CD4-positive, alpha-beta memory T cell (primary cell): Measurements from ENCODE around the gene ARFGEF2. TPM values are rescaled to one million over a fixed set of nuclear protein-coding genes. Genes with fewer than 3 reads are reported as not detected.

Source experiments
- CTCF ChIA-PET: fragments of 350-600 bp; sonication (Branson Sonifier 250); formaldehyde crosslinking; loops from one replicate; lab custom pipeline; 2021; ENCODE audit warnings: inconsistent platforms; ENCODE audit not compliant: partially characterized antibody; lab: Charles Lee
- POLR2A ChIA-PET: fragments of 350-600 bp; sonication (Branson Sonifier 250); formaldehyde crosslinking; loops from one replicate; lab custom pipeline; 2021; ENCODE audit not compliant: partially characterized antibody; lab: Charles Lee
- DNase-seq, 5 donors: peaks; one replicate each; pipeline versions ENCODE4 v3.0.0 to v3.0.0-alpha.2; 2020 to 2022; ENCODE audit warnings: mixed read lengths in 1 of 5
- H3K27ac ChIP-seq: one replicate; pipeline ENCODE4 v1.7.0; 2013; ENCODE audit warnings: low read depth, low read length
- H3K27me3 ChIP-seq: 2 replicates; pipeline ENCODE4 v1.7.0; 2013; ENCODE audit warnings: mild to moderate bottlenecking, low read length, moderate library complexity; ENCODE audit not compliant: insufficient read depth
- H3K36me3 ChIP-seq: 2 replicates; pipeline ENCODE4 v1.7.0; 2013; ENCODE audit warnings: mild to moderate bottlenecking, low read length, moderate library complexity; ENCODE audit not compliant: insufficient read depth
- H3K4me1 ChIP-seq: 2 replicates; pipeline ENCODE4 v1.7.0; 2013; ENCODE audit warnings: mild to moderate bottlenecking, low read length, moderate library complexity; ENCODE audit not compliant: insufficient read depth
- H3K4me3 ChIP-seq, 2 donors: one replicate each; pipeline ENCODE4 v1.7.0; 2013; ENCODE audit warnings: low read length in 2 of 2, mild to moderate bottlenecking in 1 of 2
- H3K9me3 ChIP-seq, 2 donors: one replicate each; pipeline ENCODE4 v1.7.0; 2013; ENCODE audit warnings: low read length in 2 of 2, control low read depth in 1 of 2; ENCODE audit not compliant: control insufficient read depth in 1 of 2
- H3K27ac Mint-ChIP-seq, 7 donors: one replicate each; pipeline ENCODE4 v1.8.0; 2020 to 2021; ENCODE audit warnings: mixed read lengths in 7 of 7, mild to moderate bottlenecking in 6 of 7, inconsistent platforms in 3 of 7, moderate library complexity in 3 of 7
- H3K27me3 Mint-ChIP-seq, 2 donors: one replicate each; pipeline ENCODE4 v1.8.0; 2020 to 2021; ENCODE audit warnings: mixed read lengths in 2 of 2
- H3K36me3 Mint-ChIP-seq, 2 donors: one replicate each; pipeline ENCODE4 v1.8.0; 2020 to 2021; ENCODE audit warnings: mixed read lengths in 2 of 2, inconsistent platforms in 1 of 2, mild to moderate bottlenecking in 1 of 2
- H3K4me1 Mint-ChIP-seq, 4 donors: one replicate each; pipeline ENCODE4 v1.8.0; 2020 to 2021; ENCODE audit warnings: mixed read lengths in 4 of 4, mild to moderate bottlenecking in 1 of 4
- H3K4me3 Mint-ChIP-seq, 8 donors: one replicate each; pipeline ENCODE4 v1.8.0; 2020 to 2021; ENCODE audit warnings: mixed read lengths in 8 of 8, mild to moderate bottlenecking in 7 of 8, moderate library complexity in 6 of 8, inconsistent platforms in 3 of 8
- H3K9me3 Mint-ChIP-seq, 8 donors: one replicate each; pipeline ENCODE4 v1.8.0; 2020 to 2021; ENCODE audit warnings: mixed read lengths in 8 of 8, mild to moderate bottlenecking in 5 of 8, inconsistent platforms in 3 of 8, moderate library complexity in 1 of 8
- intact Hi-C: fragments of 100-400 bp; cut with micrococcal nuclease; formaldehyde crosslinking; loops from one replicate; pipeline ENCODE4 v1.15.1; 2023
- polyA plus RNA-seq, 2 donors: library from polyadenylated mRNA; unstranded; fragments of 300-500 nt; fragmentation: Illumina TruSeq; gene quantifications; one replicate each; pipeline ENCODE4 v1.2.3, GENCODE V29; 2021
- total RNA-seq, 2 experiments: library from RNA; stranded (reverse); gene quantifications; one replicate each; pipeline ENCODE4 v1.2.3, GENCODE V29; 2021

The ARFGEF2 gene
- total and polyA plus RNA-seq, 4 experiments from 2014 or later: 4.7 to 28.1 (median 18.4) TPM

GRCh38 chr20:48990467-48990866 lies 69.0 kb downstream of the ARFGEF2 start:
- POLR2A ChIA-PET: no interaction called here
- Mint-ChIP-seq H3K36me3 (peaks cover 64 to 87% of the 10 kb centered on the region in 2 donors), H3K4me1 (no peaks in the 10 kb centered on the region), H3K9me3 (no peaks in the 10 kb centered on the region), H3K27ac (no peak overlapping the region), H3K27me3 (no peaks in the 10 kb centered on the region), H3K4me3 (no peak overlapping the region)
- no peak for DNase-seq
- Histone ChIP-seq H3K36me3 (peaks cover 67% of the 10 kb centered on the region), H3K9me3 (no peaks in the 10 kb centered on the region), H3K27ac (no peak overlapping the region), H3K4me3 (no peak overlapping the region), H3K4me1 (no peaks in the 10 kb centered on the region), H3K27me3 (no peaks in the 10 kb centered on the region)
- intact Hi-C loops: no loop called here
- CTCF ChIA-PET: no interaction called here

GRCh38 chr20:48995589-48995988 lies 74.1 kb downstream of the ARFGEF2 start:
- CTCF ChIA-PET: interaction anchor here (0.6 kb wide), 1 partner anchor 117 kb away, joined by 3 read pairs; no protein-coding TSS in a partner anchor
- no peaks in the 10 kb centered on the region for H3K27me3 Mint-ChIP-seq

GRCh38 chr20:48999890-49000870 lies 78.7 kb downstream of the ARFGEF2 start:
- Histone ChIP-seq H3K4me1 (no peaks in the 10 kb centered on the region), H3K9me3 (no peaks in the 10 kb centered on the region), H3K27ac (no peak overlapping the region), H3K36me3 (peaks cover 41% of the 10 kb centered on the region), H3K4me3 (no peak overlapping the region), H3K27me3 (no peaks in the 10 kb centered on the region)
- intact Hi-C loops: no loop called here
- CTCF ChIA-PET: no interaction called here
- Mint-ChIP-seq H3K9me3 (no peaks in the 10 kb centered on the region), H3K4me1 (no peaks in the 10 kb centered on the region), H3K36me3 (peaks cover 41 to 65% of the 10 kb centered on the region in 2 donors), H3K27ac (peak overlapping the region in 2 of 7 donors; percentile 22 to 76), H3K27me3 (no peaks in the 10 kb centered on the region), H3K4me3 (no peak overlapping the region)
- no peak for DNase-seq
- POLR2A ChIA-PET: no interaction called here

More at GRCh38 chr20:48995589-48995988, 74.1 kb downstream of the ARFGEF2 start:
- no peak overlapping the region for H3K27ac ChIP-seq
- peaks cover 76% of the 10 kb centered on the region for H3K36me3 ChIP-seq
- Mint-ChIP-seq H3K4me3 (no peak overlapping the region), H3K36me3 (peaks cover 64 to 84% of the 10 kb centered on the region in 2 donors), H3K4me1 (no peaks in the 10 kb centered on the region), H3K27ac (peak overlapping the region in 1 of 7 donors; percentile 14), H3K9me3 (no peaks in the 10 kb centered on the region)
- H3K9me3 ChIP-seq: no peaks in the 10 kb centered on the region
- no peaks in the 10 kb centered on the region for H3K27me3 ChIP-seq
- H3K4me3 ChIP-seq: no peak overlapping the region
- POLR2A ChIA-PET: interaction anchor here (1.0 kb wide), 1 partner anchor 51 kb away, joined by 3 read pairs; the partner anchor contains the start of gene CSE1L
- no peak for DNase-seq
- intact Hi-C loops: no loop called here
- no peaks in the 10 kb centered on the region for H3K4me1 ChIP-seq

- Histone ChIP-seq H3K9me3 (no peaks in the 10 kb centered on the region), H3K27me3 (no peaks in the 10 kb centered on the region), H3K27ac (no peak overlapping the region), H3K4me1 (no peaks in the 10 kb centered on the region), H3K36me3 (peaks cover 33% of the 10 kb centered on the region), H3K4me3 (no peak overlapping the region)
- Mint-ChIP-seq H3K36me3 (peaks cover 41 to 63% of the 10 kb centered on the region in 2 donors), H3K9me3 (no peaks in the 10 kb centered on the region), H3K27me3 (no peaks in the 10 kb centered on the region), H3K4me3 (no peak overlapping the region), H3K27ac (no peak overlapping the region), H3K4me1 (no peaks in the 10 kb centered on the region)
- DNase-seq: no peak
- CTCF ChIA-PET: no interaction called here
- POLR2A ChIA-PET: no interaction called here
- intact Hi-C loops: no loop called here
Measured at GRCh38 chr20:49001741-49002140, 80.2 kb downstream of the ARFGEF2 start.

- Mint-ChIP-seq H3K9me3 (no peaks in the 10 kb centered on the region), H3K36me3 (peaks cover 38 to 57% of the 10 kb centered on the region in 2 donors), H3K27ac (peak overlapping the region in 2 of 7 donors; percentile 50 to 55), H3K27me3 (no peaks in the 10 kb centered on the region), H3K4me3 (no peak overlapping the region), H3K4me1 (no peaks in the 10 kb centered on the region)
- no peaks in the 10 kb centered on the region for H3K4me1 ChIP-seq
- DNase-seq: no peak
- no peaks in the 10 kb centered on the region for H3K27me3 ChIP-seq
- intact Hi-C loops: no loop called here
- no peaks in the 10 kb centered on the region for H3K9me3 ChIP-seq
- POLR2A ChIA-PET: no interaction called here
- CTCF ChIA-PET: no interaction called here
- H3K36me3 ChIP-seq: peaks cover 28% of the 10 kb centered on the region
- no peak overlapping the region for H3K4me3 ChIP-seq
- H3K27ac ChIP-seq: no peak overlapping the region
Measured at GRCh38 chr20:49006446-49006980, 85.0 kb downstream of the ARFGEF2 start.

GRCh38 chr20:49009899-49010631 lies 88.6 kb downstream of the ARFGEF2 start:
- peak overlapping the region in 1 of 7 donors; percentile 38 for H3K27ac Mint-ChIP-seq

More at GRCh38 chr20:49009899-49010631, 88.6 kb downstream of the ARFGEF2 start:
- CTCF ChIA-PET: no interaction called here
- Histone ChIP-seq H3K36me3 (peaks cover 48% of the 10 kb centered on the region), H3K4me3 (no peak overlapping the region), H3K27me3 (no peaks in the 10 kb centered on the region), H3K27ac (no peak overlapping the region), H3K9me3 (no peaks in the 10 kb centered on the region), H3K4me1 (no peaks in the 10 kb centered on the region)
- Mint-ChIP-seq H3K27me3 (no peaks in the 10 kb centered on the region), H3K4me3 (no peak overlapping the region), H3K36me3 (peaks cover 59 to 75% of the 10 kb centered on the region in 2 donors), H3K4me1 (no peaks in the 10 kb centered on the region), H3K9me3 (no peaks in the 10 kb centered on the region)
- intact Hi-C loops: no loop called here
- POLR2A ChIA-PET: interaction anchor here (0.9 kb wide), 1 partner anchor 15 kb away, joined by 3 read pairs; no protein-coding TSS in a partner anchor
- DNase-seq: no peak
